ENCODE results near the gene TMEM258. TPM values are rescaled to one million over a fixed set of nuclear protein-coding genes. Genes with fewer than 3 reads are reported as not detected.
A peak's percentile ranks its signal among the peaks of the same experiment; 100 is the strongest.

Gene TMEM258
- total and polyA plus RNA-seq, 9 of the 15 experiments (the other 6 are each of a cell fraction or from before 2014, with no cell fraction given): 97.2 to 856 (median 231) TPM

DNA sequence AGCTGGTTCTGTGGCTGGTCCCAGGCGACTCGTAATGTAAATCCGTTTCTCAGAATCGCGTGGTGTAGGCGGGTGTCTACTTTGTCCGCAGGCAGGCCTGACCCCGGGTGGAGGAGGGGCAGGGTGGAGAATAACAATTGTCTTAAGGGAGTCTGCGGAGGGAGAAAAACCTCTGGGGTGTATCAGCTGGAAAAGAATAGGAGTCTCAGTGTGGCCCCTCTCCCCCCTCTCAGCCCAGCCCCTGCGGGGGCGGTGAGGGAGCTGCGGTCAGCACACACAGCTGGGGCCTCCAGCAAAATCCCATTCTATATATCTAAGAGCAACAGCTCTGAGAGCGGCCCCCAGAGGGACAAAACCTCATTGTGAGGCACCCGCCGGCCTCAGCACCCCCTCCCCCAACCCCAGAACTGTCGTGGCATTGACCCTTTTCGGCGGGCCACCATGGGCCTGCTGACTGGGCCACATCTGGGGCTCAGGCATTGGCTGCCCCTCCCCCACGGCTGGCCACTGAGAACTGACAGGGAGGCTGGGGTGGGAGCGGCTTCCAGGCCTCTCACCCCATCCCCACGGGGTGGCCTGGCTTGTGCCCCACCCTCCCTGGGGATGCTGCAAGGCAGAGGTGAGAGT, 42.7 kb downstream of the TMEM258 start (continued):
- 0 out of 2 replicates have a peak, but pooled peaks have one; percentile 52 for TF ChIP-seq RUNX1 (IDR thresholded peaks at IDR 0.05; ENCODE audit: low read depth)
- TF ChIP-seq ZNF766 (CRISPR knock-in tag; conservative IDR thresholded peaks at IDR 0.05): peak; percentile 54; the same call in 1 of the 2 replicates
- TF ChIP-seq NFYB (IDR thresholded peaks at IDR 0.05; ENCODE audit: extremely low read depth, insufficient read length): no peak
- TF ChIP-seq, protein P1, sequence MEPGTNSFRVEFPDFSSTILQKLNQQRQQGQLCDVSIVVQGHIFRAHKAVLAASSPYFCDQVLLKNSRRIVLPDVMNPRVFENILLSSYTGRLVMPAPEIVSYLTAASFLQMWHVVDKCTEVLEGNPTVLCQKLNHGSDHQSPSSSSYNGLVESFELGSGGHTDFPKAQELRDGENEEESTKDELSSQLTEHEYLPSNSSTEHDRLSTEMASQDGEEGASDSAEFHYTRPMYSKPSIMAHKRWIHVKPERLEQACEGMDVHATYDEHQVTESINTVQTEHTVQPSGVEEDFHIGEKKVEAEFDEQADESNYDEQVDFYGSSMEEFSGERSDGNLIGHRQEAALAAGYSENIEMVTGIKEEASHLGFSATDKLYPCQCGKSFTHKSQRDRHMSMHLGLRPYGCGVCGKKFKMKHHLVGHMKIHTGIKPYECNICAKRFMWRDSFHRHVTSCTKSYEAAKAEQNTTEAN (CRISPR knock-in tag; IDR thresholded peaks at IDR 0.05): no peak
- no peak for TF ChIP-seq ZBTB8A (IDR thresholded peaks at IDR 0.05; ENCODE audit: partially characterized antibody)
- TF ChIP-seq HDAC3 (IDR thresholded peaks at IDR 0.05; ENCODE audit: borderline replicate concordance, partially characterized antibody): no peak
- TF ChIP-seq SNIP1 (IDR thresholded peaks at IDR 0.05; ENCODE audit: low read depth): no peak
- TF ChIP-seq, protein P2, sequence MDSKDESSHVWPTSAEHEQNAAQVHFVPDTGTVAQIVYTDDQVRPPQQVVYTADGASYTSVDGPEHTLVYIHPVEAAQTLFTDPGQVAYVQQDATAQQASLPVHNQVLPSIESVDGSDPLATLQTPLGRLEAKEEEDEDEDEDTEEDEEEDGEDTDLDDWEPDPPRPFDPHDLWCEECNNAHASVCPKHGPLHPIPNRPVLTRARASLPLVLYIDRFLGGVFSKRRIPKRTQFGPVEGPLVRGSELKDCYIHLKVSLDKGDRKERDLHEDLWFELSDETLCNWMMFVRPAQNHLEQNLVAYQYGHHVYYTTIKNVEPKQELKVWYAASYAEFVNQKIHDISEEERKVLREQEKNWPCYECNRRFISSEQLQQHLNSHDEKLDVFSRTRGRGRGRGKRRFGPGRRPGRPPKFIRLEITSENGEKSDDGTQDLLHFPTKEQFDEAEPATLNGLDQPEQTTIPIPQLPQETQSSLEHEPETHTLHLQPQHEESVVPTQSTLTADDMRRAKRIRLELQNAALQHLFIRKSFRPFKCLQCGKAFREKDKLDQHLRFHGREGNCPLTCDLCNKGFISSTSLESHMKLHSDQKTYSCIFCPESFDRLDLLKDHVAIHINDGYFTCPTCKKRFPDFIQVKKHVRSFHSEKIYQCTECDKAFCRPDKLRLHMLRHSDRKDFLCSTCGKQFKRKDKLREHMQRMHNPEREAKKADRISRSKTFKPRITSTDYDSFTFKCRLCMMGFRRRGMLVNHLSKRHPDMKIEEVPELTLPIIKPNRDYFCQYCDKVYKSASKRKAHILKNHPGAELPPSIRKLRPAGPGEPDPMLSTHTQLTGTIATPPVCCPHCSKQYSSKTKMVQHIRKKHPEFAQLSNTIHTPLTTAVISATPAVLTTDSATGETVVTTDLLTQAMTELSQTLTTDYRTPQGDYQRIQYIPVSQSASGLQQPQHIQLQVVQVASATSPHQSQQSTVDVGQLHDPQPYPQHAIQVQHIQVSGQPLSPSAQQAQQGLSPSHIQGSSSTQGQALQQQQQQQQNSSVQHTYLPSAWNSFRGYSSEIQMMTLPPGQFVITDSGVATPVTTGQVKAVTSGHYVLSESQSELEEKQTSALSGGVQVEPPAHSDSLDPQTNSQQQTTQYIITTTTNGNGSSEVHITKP (IDR thresholded peaks at IDR 0.05; ENCODE audit: partially characterized antibody): peak; percentile 26
- TF ChIP-seq ZNF282 (CRISPR knock-in tag; IDR thresholded peaks at IDR 0.05): no peak
- no peak for TF ChIP-seq KLF1 (tag; IDR thresholded peaks at IDR 0.05)
- 0 out of 4 replicates have a peak, but pooled peaks of 1 of the 2 experiments have one; percentile 8 for TF ChIP-seq ZNF639 (CRISPR knock-in tag; conservative IDR thresholded peaks at IDR 0.05 in 1 of 2, IDR thresholded peaks at IDR 0.05 in 1 of 2)
- TF ChIP-seq ZKSCAN1 (IDR thresholded peaks at IDR 0.05; ENCODE audit: low read depth, low read length): no peak
- TF ChIP-seq CREM (IDR thresholded peaks at IDR 0.05; ENCODE audit: low read depth): no peak; the same call in none of the 2 replicates
- TF ChIP-seq TBP (optimal IDR thresholded peaks at IDR 0.05; ENCODE audit: low read depth, low read length): no peak
- TF ChIP-seq ERF (CRISPR knock-in tag; IDR thresholded peaks at IDR 0.05): no peak
- TF ChIP-seq SAFB (IDR thresholded peaks at IDR 0.05; ENCODE audit: borderline replicate concordance, low read depth, low read length): no peak

Measured in K562 (cell line).